ENCODE measurements around the gene GRK5. TPM values are rescaled to one million over a fixed set of nuclear protein-coding genes. Genes with fewer than 3 reads are reported as not detected.

Gene GRK5
- total RNA-seq, 4 donors from 2014 or later: 11.6 to 38.2 (median 21.4) TPM

DNA sequence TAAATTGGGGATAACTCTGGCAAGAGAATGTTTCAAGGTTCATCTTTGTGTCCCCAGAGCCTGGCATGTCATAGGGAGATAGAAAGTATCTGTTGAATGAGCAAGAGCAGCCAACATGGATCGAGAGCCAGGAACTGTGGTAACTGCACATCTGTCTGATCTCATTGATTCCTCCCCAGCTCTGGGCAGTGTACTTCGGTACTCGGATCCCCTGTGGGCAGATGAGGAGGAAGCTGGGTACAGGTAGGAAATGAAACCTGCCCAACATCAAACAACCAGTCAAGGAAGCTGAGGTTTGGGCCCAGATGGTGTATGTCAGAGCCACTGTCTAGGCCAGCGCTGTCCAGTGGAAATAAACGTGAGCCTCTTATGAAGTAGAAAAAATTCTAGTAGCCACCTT is 76.4 kb downstream of the GRK5 start:
- TF ChIP-seq, protein P1, sequence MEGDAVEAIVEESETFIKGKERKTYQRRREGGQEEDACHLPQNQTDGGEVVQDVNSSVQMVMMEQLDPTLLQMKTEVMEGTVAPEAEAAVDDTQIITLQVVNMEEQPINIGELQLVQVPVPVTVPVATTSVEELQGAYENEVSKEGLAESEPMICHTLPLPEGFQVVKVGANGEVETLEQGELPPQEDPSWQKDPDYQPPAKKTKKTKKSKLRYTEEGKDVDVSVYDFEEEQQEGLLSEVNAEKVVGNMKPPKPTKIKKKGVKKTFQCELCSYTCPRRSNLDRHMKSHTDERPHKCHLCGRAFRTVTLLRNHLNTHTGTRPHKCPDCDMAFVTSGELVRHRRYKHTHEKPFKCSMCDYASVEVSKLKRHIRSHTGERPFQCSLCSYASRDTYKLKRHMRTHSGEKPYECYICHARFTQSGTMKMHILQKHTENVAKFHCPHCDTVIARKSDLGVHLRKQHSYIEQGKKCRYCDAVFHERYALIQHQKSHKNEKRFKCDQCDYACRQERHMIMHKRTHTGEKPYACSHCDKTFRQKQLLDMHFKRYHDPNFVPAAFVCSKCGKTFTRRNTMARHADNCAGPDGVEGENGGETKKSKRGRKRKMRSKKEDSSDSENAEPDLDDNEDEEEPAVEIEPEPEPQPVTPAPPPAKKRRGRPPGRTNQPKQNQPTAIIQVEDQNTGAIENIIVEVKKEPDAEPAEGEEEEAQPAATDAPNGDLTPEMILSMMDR (IDR thresholded peaks at IDR 0.05; ENCODE audit: low read depth): no peak

DNA sequence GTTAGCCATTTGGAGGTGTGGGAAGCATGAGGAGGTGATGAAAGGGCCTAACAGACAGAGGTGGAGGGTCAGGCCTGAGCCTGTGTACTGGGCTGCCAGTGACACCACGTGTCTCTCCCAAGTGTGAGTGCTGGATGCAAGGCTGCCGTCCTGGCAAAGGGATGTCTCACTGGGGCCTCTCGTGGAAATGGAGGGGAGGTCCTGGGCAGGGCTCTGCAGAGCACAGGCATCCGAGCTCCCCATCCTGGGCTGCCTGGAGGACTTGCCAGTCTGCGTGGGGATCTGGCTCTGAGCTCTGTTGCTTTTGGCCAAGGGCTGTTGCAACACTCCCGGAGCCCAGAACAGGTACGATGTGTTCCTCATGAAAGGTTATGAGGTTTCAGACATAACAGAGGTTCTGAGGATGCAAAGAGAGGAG is 77.3 kb downstream of the GRK5 start:
- TF ChIP-seq, protein P1 (IDR thresholded peaks at IDR 0.05; ENCODE audit: low read depth): no peak

DNA sequence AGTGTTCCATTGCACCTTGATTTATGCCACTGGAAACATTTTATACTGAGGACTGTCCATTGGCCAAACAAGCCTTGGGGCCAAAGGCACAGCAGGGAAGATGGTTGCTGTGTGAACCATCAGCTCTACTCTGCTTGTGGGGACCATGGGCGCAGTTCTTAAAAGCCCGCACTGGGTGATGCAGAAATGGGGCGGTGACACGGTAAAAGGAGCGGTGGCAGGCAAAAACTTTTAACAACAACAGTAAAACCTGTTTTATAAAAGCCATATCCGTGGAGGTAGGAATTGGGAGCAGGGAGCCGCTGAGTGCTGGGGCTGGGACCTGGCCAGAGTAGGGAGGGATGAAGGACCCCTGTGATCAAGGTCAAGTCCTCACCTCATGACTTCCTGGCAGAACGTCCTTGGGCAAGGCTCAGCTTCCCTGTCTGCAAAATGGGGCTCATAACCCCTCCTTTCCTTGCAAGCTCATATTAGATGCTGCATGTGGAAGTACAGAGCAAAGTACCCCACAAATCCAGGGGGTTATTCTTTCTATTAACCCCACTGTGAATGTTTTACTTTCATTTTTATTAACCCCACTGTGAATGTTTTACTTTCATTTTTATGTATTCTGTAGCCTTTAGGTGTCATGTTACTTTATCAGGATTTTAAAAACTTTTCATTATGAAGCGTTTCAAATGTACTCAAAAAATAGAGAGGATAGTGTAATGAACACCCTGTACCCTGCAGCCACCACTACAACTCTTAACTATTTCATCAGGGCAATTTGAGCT is 78.3 kb downstream of the GRK5 start:
- TF ChIP-seq, protein P1 (IDR thresholded peaks at IDR 0.05; ENCODE audit: low read depth): no peak

DNA sequence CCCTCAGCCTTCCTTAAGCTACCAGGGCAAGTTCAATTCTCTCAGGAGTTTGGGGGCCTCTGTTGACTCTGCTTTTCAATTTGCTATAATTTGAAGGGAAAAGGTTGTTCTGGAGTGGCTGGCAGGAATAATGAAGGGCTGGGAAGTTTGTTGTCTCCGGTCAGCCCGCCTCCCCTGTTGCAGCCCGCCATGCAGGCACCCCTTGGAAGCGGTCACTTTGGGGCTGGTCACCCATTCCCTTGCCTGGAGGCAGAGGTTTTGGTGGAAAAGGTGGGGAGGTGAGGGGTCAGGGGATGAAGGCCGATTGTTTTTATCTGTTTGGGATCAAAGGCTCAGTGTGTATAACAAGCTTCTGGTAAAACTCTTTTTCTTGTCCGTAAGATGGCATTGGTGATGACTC is 79.1 kb downstream of the GRK5 start:
- TF ChIP-seq, protein P1 (IDR thresholded peaks at IDR 0.05; ENCODE audit: low read depth): no peak

DNA sequence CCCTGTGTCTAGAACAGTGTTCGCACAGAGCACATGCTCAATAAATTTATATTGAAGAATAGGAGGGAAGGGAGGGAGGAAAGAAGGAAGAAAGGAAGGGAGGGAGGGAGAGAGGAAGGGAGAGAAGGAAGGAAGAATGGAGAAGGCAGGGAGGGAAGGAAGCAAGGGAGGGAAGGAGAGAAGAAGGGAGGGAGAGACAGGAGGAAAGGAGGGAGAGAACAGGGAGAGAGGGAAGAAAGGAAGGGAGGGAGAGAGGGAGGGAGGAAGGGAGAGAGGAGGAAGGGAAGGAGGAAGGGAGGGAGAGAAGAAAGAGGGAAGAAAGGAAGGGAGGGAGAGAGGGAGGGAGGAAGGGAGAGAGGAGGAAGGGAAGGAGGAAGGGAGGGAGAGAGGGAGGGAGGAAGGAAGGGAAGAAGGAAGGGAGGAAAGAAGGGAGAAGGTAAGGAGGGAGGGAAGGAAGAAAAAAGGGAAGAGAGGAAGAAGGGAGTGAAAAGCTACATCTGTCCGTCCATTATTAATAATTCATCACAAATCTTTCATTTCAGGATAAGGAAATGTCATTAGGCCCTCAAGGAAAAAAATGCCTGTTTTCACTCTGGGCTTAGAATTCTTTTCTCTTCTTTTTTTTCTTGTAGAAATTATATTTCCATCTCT is 79.7 kb downstream of the GRK5 start:
- TF ChIP-seq, protein P1 (IDR thresholded peaks at IDR 0.05; ENCODE audit: low read depth): no peak

DNA sequence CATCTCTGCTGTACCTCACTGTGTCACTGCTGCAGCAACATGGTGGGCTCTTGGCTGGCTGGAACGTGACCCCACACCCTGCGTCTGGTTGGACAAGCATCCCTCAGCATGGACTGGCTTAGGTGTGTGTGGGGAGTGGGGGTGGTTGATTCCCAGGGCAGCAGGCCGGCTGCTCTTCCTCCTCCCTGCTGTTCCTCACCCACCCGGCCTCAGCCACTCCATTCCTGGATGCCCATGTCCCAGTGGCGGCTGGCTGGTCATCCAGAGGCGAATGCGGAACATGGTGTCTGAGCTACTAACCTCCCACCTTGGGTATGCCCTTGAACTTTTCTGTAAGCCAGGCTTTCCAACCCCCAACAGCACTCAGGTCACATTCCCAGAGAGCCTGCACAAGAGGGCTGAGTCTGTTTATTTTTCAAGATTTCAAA is 81.2 kb downstream of the GRK5 start:
- TF ChIP-seq, protein P1 (IDR thresholded peaks at IDR 0.05; ENCODE audit: low read depth): no peak

DNA sequence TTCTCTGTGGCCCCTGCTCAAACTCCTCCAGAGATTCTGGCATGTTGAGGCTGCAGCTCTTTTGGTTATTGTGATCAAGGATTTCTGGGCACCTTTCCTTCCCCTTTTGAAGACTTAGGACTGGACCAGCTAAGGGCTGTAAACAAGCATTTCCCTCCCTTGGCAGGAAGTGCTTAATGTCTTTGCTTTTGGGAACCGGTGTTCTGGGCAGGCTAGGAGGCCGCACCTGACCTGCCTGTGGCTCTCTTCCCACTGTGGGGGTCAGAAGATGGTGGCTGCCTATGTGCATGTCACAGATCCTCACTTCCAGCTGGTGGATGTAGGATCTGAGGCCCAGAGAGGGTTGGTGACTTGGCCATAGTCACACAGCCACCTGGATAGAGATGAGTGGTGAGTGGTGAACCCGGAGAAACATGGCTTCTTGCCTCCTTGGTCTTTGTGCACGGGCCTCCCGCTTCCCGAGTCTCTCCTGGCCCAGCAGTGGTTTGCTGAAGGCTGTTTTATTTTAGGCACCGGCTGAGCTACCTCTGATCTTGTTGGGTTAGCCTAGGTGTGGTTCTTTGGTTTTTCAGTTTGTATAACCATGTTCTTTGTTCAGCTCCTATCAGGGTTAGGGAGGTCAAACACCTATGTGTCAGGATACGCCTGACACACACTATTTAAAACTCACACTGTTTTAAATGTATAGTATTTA is 82.0 kb downstream of the GRK5 start:
- TF ChIP-seq, protein P1 (IDR thresholded peaks at IDR 0.05; ENCODE audit: low read depth): no peak
